Measurements from ENCODE around the gene TOR4A.

TOR4A gene

DNA sequence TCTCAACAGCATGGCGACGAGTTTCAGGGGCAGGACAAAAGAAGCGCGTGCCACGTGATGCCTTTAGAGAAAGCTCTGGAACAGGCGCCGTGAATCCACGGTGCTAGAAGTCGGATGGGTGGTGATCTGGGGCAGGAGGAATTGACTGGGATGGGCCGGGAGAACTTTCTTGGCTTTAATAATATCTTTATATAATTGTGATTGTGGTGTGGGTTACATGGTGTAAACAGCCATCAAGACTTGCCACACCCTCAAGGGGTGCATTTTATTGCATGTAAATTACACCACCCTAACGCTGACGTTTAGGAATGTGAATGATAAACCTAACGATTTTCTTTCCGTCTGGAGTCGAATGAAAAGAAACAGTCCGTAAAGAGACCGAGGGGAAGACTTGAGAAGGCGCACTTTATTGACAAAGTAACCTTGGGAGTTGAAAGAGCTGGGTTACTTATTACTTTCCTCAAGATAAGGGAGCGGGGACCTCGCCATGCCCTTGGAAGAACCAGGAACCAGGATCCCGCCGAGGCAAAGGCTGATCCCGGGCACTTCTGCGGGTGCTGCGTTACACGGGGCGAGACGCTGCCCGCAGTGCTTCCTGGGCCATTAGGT lies 16.1 kb downstream of the TOR4A start:
- in situ Hi-C loops (cut with MboI; ENCODE audit: low sequenced_read_pairs) = no loop called here

DNA sequence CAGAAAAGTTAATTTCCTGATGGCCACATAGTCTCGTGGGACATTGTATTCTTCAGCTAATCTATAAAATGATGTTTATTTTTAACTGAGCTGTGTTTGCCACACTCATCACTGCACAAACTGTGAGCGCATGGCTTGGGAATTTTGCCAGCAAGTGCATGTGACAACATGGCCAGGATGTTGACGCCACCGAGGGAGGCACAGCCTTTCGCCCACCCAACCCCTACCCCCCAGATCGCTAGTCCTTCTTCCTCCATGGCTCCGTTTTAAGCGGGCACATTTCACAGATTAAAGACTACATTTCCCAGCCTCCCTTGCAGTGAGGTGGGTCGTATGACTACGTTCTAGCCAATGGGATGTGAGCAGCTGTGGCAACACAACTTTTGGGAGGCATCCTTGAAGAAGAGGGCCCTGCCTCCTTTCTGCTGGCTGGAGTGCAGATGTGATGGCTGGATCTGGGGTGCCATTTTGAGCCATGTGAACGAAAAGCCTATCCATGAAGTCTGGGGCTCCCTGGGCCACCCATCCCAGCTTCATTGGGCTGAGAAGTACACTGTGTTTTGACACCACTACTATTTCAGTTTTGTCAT lies 16.7 kb downstream of the TOR4A start:
- in situ Hi-C loops (cut with MboI; ENCODE audit: low sequenced_read_pairs) = no loop called here

DNA sequence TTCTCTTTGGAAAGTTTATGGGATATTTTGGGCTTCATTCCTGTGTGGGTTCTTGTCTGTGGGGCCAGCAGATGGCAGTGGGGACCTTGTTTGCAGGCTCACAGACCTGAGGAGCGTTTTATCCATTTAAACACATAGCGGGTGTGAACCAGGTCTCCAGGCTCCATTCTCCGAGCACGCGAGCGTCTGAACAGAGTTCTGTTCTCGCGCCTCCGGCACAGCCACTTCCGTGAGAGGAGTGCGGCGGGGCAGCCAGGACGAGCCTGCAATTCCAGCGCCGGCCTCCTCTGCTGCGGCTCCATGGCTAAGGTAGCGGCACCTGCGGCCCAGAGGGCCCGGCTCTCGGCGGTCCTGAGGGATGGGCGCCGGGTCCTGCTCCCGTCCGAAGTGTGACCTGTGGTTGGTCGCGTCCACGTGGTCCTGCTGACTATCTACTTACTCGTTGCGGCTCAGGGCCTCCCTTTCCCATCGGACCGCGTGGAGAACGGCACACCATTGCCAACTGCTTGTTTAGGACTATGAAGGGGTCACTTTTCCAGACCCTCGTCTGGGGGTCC lies 17.2 kb downstream of the TOR4A start:
- in situ Hi-C loops (cut with MboI; ENCODE audit: low sequenced_read_pairs) = no loop called here

DNA sequence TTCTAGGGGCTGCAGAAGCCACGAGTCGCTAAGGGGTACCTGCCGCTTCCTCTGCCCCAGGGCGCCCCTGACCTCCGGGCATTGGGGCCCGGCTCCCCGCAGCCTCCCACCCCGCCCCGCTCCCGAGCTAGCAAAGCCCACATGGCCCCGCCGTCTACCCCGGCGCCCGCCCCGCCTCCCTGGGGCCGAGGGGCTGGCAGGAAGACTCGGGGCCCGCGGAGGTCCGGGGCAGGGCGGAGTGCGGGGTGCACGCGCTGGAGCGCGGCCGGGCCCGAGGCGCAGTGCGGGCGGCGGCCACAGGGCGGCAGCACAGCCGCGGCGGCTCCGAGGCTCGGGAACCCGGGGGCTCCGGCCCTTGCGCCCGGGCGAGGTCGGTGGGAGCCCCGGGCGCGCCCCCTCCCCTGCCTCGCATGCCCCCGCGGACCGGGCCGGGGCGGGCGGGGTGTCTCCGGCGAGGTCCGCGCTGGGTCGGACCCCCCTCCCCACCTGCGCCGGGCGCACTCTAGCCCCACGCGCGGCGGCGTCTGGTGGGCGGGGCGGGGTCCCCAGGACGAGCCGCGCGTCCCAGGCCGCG lies 17.8 kb downstream of the TOR4A start:
- in situ Hi-C loops (cut with MboI; ENCODE audit: low sequenced_read_pairs) = no loop called here

DNA sequence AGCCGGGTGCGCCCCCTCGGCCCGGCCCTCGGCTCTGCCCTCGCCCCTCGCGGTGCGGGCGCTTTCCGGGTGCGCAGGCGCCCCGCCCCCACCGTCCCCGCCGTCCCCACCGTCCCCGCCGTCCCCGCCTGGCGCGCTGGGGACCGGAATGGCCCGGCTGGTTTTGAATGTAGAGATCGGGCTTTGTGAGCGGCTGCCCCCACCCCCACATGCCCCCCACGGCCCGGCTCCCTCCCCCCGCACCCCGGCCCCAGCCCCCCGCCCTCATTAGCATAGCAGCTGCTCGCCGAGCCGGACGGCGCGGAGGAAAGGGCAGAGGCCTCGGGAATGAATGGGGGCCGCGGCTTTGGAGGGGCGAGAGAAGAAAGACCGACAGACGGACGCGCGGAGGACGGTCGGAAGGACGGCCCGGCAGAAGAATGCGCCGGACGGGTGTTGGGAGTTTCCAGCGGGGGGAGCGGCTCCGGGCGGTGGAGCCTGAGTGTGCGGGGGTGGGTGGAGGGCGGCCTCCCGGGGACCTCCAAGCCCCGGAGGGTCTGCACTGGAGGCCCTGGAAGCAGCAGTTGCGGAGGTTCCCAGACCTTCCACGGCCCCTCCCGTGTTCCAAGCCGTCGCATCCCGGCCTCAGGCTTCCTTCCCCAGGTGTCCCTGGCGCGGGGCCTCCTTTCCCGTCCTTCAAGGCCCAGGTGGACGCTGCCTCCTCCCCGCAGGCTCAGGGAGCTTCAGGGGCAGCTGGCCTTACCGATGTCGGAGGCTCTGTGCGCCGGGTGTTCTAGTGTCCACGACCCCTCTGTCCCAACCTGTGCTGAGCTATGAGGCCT lies 18.5 kb downstream of the TOR4A start:
- in situ Hi-C loops (cut with MboI; ENCODE audit: low sequenced_read_pairs) = no loop called here

DNA sequence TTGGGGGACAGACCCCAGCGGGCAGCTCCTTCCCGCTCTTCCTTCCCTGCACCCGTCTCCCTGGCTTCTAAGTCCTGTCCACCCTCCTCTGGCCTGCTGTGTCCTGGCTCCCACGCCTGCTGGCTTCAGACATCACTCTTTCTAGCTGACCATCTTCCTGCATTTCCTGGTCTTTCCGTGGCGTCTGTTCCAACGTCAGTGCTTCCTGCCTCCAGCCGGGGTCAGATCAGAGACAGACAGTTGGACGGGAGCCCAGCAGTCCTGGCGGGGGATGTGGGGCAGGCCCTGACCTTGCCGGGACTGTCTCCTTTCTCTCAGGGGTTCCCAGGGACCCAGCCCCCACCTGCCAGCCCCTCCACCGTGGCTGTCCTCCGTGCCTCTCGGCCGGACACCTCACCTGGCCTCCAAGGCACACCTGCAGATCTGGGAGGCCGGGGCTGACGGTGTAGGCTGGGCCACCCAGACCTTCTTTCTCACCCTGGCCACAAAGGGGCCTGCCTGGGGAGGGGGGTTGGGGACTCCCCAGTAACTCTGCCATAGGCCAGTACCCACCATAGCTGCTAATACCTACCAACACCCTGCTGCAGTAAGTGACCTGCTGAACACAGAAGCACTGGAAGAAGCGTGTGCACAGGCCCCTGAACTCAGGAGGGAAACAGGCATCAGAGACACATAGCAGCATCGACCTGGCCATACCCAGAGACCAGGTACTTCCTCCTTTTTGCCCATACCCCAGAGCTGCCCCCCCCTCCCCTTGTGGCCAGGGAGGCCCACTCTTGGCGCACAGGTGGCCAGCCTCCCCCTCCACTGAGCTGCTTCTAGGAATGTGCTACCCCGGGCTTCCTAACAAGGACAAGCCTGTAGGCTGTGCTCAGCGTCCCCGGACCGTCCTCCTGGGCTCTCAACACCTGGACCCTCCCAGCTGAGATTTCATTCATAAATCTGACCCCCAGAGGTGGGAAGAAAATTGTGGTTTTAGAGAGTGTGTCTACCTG lies 19.4 kb downstream of the TOR4A start:
- in situ Hi-C loops (cut with MboI; ENCODE audit: low sequenced_read_pairs) = no loop called here

DNA sequence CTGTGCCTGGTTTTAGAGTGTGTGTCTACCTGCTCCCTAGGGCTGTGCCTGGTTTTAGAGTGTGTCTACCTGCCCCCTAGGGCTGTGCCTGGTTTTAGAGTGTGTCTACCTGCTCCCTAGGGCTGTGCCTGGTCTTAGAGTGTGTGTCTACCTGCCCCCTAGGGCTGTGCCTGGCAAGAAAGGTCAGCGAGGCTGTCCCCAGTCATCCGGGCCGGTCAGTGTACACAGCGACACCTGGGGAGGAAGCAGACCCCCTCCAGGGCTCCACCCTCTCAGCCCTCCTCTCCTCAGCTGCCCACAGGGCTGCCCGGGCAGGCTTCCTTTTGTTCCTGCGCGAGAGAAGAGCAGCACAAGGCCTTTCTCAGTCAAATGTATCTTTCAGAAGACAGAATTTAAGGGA lies 20.4 kb downstream of the TOR4A start:
- in situ Hi-C loops (cut with MboI; ENCODE audit: low sequenced_read_pairs) = no loop called here

DNA sequence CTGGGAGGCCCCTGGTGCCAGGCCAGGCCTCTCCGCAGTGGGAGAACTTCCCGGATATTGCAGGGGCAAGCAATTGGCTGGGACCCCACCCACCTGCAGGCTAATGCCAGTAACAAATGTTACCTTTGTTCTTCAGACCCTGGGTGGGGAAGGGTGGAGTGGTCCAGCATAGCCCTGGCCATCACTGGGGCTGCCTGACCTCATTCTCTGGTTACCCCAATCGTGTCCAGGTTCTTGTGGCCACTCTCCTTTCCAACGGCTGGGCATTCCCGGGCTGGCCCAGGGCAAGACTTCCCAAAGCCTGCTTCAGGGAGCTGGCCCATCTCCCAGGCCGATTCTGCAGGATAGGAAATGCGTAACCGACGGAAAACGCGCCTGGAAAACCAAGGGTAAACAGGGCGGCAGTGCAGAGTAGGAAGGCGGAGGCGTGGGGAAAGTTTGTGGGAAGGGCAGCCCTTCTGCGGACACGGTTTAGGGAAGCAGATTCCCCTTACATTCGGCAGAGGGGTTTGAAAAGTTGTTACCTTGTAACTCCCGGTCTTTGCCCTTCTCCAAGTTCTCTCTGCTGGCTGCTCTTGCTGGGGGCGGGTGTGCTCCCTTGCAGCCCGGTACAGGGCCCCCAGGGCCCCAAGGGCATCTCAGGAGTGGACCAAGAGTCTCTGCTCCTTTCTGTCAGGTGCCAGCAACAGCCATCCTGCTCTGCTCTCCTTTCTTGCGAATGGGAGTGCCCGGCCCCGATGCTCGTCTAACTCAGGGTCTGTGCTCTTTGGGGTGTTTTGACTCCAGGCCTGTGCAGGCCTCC lies 21.1 kb downstream of the TOR4A start:
- in situ Hi-C loops (cut with MboI; ENCODE audit: low sequenced_read_pairs) = no loop called here

DNA sequence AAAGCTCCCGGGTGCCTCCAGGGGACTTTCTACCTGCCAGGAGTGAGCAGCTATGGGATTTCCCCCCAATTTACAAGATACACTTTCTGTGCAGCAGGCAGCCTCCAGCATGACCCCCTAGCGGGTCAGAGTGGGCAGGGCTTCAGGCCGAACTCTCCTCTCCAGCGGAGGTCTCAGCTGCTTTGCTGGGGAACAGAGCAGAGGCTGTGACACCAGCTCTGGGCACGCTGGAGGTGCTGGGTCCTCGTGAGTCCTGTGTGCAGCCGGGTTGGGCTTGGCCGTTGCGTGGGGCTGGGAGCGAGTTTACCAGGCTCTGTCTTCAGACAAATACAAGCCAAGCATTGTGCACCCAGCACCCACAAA lies 21.7 kb downstream of the TOR4A start:
- in situ Hi-C loops (cut with MboI; ENCODE audit: low sequenced_read_pairs) = no loop called here

DNA sequence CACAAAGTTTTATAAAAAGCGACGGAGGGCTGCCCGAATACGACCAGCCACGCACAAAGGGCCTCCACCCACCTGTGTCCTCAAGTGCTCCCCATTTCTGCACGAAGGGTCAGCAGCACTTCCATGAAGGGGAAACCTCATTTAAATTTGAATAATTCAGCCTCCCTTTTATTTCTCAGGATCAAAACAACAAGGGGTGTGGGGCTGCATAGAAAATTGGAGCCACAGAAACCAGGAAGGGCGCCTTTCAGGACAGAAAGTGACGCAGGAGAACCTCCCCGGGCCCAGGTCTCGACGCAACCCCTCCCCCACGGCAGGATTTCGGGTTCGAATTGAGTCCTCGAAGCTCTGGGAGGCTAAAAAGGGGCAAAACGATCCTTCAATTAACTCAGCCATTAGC lies 22.4 kb downstream of the TOR4A start:
- in situ Hi-C loops (cut with MboI; ENCODE audit: low sequenced_read_pairs) = no loop called here

DNA sequence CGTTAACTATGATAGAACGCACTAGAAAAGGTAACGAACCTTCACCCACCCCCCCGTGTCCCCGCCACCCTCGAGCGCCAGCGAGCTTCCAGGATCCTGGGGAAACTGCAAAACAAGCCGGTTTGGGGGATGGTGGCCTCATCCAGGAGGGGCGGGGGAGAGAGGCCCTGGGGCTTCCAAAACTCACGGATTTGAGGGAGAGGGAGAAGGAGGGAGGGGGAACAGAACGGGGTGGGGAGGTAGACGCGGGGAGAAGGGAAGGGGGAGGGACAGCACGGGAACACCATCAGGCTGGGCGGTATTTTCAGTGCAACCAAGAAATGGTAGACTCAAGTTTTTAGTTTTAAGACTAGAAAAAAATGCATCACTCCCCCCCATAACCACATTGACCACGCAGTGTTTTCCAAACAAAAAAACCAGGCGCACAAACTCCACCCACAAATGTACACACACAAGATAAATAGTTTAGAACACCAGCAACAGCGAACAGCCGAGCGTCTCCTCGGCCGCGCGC lies 23.1 kb downstream of the TOR4A start:
- in situ Hi-C loops (cut with MboI; ENCODE audit: low sequenced_read_pairs) = no loop called here

DNA sequence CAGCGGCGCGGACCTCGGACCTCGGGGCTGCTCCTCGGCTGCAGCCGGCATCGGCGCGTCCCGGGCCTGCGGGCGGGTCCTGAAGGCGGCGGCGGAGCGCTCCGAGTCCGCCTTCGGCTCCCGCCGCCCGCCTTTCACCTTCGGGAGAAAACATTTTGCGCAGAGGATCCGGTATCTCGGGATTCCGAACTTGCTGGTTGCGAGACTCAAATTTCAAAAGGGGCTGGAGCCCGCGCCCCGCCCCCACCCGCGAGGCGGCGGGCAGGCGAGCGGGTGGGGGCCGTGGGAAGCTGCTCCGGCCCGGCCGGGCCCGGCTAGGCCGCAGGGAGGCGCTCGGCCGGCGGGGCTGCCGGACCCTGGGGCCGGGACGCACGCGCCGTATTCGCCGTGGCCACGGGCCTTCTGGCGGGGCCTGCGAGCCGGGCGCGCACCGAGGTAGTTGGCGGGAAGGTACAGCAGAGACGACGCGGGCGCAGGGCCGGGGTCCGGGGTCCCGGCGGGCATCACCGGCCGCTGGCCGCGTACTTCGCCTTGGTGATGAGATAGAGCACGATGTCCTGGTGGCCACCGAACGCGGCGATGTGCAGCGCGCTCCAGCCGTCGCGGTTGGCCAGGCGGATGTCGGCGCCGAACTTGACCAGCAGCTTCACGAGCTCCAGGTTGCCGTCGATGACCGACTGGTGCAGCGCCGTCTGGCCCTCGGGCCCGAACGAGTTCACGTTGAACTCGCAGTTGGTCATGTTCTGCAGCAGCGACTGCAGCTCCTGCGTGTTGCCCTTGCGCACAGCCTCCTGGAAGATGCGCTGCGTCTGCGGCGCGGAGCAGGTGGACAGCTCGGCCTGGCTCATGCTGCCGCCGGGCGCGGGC lies 23.8 kb downstream of the TOR4A start:
- in situ Hi-C loops (cut with MboI; ENCODE audit: low sequenced_read_pairs) = no loop called here

DNA sequence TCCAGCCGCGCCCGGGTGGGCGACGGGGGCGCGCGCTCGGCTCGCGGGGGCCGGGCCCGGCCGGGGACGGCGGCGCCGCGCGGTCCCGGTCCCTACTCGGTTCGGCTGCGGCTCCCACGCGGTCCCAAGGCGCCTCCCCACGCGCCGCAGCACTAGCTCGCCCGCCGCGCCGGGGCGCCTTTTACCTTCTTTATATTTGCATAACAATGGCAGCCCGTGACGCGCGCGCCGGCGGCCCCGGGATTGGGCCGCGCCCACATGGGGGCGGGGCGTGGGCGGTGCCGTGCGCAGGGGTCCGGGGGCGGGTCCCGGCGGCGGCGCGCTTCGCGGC lies 24.6 kb downstream of the TOR4A start, which contains the start of gene NRARP:
Gene NRARP, minus strand, starts transcription at position 154 of the 331 bp plus-strand sequence. CDS start 343 bp downstream, outside the sequence.
- in situ Hi-C loops (cut with MboI; ENCODE audit: low sequenced_read_pairs) = no loop called here

DNA sequence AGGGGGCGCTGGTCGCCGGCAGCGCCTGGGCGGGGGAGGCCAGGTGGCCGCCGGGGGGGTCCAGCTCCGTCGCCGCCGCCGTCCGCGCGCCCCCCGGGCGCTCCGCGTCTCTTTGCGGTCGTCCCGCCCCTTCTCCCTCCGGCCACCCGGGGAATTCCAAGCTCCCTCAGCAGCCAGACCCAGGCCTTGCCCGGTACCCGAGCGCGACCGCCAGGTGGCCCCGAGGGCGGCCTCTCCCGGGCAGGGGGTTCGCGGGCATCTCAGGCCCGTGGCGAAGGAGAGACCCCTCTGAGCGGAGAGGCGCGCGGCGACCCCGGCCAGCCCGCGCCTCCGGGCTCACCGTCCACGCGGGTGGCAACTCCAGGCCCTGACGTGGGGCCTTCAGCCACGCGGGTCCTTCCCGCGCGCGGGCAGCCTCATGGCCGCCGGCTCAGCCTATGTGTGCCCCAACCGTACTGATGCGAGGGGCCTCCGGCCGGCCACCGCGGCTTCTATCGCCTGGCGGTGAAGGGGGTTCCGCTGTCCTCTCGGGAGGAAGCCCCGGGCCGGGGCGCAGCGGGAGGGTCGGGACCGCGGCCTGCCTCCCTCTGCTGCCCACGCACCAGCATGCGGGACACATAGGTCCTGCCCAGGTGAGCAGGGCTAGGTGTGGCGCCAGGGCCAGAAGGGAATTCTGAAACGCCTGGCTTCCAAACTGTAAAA lies 25.1 kb downstream of the TOR4A start:
- in situ Hi-C loops (cut with MboI; ENCODE audit: low sequenced_read_pairs) = no loop called here

DNA sequence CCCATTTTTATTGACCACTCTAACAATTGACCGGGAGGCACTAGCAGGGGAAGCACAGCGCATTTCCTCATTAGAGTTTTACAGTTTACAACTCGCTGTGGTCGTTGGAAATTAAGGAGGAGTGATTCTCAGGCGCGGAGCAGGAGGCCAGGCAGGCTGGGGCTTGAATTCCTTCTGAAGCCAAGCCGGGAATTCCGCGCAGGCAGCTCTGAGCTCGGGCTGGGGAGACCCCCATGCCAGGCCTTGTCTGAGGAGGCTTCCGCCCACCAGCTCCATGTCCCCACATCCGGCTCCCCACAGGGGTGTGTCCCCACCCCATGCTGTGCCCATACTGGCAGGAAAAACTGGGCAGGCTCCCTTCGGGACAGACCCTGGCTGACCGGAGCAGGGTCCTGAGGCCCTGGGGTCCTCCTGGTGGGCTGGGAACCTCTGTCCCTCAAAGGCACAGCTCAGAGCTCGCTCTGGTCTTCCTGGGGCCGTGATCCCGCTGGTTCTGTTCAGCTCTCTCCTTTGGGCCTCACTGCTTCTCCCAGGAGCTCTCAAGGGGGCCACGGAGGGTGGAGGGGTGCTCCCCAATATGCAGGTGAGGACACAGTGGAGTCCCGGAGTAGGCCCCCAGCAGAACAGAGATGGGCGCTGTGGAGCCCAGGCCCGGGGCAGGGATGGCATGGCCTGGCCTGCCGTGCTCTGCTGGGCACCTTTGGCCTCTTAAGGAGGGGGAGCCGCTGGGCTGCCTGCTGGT lies 25.8 kb downstream of the TOR4A start:
- in situ Hi-C loops (cut with MboI; ENCODE audit: low sequenced_read_pairs) = no loop called here

DNA sequence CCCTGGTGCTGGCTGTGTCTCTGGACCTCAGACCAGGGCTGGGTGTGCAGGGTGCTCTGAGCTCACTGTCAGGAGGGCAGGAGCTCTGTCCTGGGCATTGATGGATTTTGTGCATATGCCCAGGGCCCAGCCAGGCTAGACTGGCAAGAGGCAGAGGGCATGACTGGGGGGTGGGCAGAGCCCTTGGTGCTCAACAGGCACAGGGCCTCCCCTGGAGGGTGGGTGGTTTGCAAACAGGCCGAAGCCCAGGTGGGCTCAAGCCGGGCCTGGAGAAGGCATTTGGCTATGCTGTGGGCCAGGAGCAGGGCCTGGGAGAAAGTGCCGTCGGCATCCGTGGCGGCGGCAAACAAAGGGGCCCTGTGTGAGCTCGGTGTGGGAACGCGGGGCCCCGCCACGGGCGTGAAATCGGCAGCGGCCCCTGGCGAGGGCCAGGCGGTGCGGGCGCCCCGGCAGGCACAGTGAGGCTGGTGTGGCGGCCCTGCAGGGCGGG lies 26.4 kb downstream of the TOR4A start:
- in situ Hi-C loops (cut with MboI; ENCODE audit: low sequenced_read_pairs) = no loop called here
